NAMALWA (cell line): ENCODE data around the gene CCDC38.
A peak's percentile ranks its signal among the peaks of the same experiment; 100 is the strongest.
"Not testable (repeated sequence)": the region's sequence is repeated elsewhere in the genome, so short reads cannot be mapped to it uniquely, and the experiment has no call there.

Experiments
- DNase-seq: peaks from one replicate; pipeline ENCODE4 v3.0.0-alpha.2; 2015; ENCODE audit warnings: low spot score

Gene CCDC38

DNA sequence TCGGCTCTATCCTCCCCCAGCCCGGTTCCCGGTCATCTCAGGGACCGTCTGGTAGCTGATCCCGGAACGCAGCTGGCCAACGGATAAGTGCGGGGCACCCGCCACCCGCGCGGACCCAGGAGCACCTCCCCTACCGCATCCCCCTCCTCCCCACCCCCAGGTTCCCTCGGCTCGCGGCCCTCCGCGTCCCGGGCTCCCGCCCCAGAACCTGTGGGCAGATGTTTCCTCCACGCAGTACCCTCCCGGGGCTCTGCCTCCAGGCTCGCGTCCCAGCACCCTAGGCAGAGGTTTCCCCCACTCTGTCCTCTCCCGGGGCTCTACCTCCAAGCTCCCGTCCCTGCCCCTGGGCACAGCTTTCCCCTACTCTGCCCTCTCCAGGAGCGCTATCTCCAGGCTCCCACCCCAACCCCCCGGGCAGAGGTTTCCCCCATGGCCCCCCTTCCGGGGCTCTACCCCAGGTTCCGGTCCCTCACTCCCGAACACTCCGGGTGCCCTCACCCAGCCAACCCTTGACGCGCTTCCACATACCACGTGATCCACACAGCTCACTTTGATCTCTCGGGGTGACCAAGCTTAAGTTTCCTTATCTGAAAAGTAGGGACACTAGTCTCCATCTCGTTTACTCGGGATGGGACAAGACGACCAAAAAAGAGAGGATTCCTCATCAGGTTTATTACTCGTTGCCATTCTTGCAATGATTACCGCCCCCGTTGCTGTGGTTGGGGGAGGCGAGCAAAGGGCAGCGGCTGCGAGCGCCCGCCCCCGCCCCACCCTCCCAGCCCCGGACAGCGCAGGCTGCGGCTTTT is at the start of gene CCDC38:
TSS of gene CCDC38 (minus strand) at position 91 of the 806 bp plus-strand sequence. CDS start 6,105 bp downstream, outside the sequence.
- DNase-seq: peak; percentile 91

GRCh38 chr12:95990136-95990535 is 47.7 kb upstream of the CCDC38 start:
- no peak for DNase-seq

GRCh38 chr12:95989504-95990123 is 47.2 kb upstream of the CCDC38 start:
- no peak for DNase-seq

- no peak for DNase-seq
Observed at GRCh38 chr12:95988506-95989275, 46.3 kb upstream of the CCDC38 start.

DNA sequence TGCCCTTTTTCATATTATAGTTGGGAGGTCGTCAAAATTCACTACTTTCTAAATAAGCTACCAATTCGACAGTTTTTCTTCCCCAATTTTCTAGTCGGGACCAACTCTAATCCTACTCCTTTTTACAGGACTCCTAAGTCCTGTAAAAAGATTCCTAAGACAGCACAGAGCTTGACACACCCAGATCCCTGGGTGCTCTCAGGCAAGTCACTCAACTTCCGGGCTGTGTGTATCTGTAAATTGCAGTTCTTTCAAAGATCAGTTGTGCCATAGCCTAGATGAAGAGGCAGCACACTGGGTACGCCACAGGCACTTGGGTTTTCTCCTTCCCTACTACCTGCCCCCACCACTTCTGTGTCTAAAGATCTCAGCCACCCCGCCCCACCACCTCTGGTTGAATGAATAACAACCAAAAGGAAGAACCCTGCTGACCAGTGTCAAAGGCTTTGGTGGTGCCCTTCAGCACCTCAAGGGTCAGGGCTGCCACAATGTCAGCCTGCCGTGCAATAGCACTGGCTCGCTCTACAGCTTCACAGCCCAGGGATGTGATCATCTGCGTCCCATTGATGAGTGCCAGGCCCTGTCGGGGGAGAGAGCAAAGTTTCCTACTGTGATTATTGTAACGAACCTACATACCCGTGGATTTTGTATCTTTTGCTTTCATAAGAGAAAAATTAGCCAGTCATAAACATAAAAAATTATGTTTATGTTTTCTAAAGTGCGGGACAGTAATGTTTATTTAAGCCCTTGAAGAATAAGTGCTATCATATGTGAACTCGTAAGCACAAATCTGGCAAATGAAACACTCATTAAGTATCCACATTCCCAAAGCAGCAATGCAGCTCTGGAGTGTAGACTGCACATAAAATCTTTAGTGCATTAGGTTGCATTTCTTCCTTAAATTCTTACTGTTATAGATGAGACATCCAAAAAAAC is 44.5 kb upstream of the CCDC38 start:
- no peak for DNase-seq

DNA sequence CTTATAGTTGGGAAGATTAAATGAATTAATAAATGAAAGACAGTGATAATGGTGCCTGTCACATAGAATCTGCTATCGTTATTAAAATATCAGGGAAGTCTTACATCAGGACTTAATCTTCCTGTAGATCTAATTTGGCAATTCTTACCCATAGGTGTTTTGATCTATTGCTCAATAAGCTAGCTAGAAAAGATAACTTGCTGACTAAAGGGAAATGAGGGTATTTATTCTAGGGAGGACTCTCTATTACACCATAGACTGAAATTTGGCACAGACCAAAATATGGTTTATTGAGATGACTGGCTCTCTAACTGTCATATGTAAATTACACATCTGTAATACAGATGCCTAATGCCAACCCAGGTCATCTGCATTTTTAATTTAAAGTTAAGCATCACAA is 42.3 kb upstream of the CCDC38 start:
- DNase-seq: no peak

- DNase-seq: no peak
Observed at GRCh38 chr12:95982602-95983001, 40.2 kb upstream of the CCDC38 start.

GRCh38 chr12:95980437-95980836 is 38.0 kb upstream of the CCDC38 start:
- no peak for DNase-seq

DNA sequence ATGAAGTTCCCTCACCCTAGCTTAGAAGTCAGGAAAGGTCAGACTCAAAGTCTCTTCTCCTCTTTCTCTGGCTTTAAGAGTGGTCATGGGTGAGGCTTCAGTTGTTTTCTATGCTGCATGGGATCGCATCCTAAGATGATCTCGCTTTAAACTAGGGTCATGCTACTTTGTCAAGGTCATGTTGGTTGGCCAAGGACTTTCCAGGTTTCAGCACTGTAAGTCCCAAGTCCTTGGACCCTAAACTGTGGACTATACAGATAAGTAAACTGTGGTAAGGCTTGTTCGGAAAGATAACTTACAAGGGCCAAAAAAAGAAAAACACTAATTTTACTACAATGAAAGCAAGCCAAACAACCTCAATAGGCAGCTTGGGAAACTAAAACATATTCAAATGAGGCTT is 36.4 kb upstream of the CCDC38 start:
- no peak for DNase-seq

DNA sequence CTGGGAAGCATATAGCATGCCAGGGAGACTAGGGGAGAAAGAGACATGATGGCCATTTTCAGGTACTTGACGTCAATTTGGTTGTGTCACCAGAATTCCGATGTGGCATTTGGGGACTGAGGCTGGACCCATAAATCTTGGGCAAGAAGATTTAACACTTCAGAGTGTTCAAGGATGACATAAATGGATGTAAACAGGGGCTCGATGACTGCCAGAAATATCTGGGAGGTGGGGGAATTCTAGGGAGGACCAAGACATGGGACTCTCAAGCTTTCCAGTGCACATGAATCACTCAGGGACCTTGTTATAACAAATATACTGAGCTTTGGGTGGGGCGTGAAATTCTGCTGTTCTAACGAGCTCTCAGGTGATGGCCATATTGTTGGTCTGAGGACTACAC is 35.9 kb upstream of the CCDC38 start:
- no peak for DNase-seq

- DNase-seq: no peak
Observed at GRCh38 chr12:95977764-95978305, 35.4 kb upstream of the CCDC38 start.

GRCh38 chr12:95976416-95976832 is 34.0 kb upstream of the CCDC38 start:
- DNase-seq: no peak

DNA sequence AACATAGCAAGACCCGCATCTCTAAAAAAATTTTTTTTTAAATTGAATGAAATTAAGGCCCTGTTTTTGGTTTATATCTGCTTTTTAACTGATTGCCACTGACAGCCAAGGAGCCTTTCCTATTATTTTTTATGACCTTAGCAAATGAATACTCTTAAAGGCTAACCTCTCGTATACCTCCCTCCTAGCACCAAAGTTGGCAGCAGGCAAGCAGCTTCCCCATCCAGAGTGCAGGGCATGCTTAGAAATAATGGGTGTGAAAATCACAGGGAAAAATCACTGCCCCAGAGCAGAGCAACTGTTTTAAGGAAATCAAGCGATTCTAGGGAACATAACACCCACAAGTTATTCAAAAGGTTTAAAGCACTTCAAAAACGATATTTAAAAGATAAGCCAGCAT is 33.1 kb upstream of the CCDC38 start:
- DNase-seq: no peak

DNA sequence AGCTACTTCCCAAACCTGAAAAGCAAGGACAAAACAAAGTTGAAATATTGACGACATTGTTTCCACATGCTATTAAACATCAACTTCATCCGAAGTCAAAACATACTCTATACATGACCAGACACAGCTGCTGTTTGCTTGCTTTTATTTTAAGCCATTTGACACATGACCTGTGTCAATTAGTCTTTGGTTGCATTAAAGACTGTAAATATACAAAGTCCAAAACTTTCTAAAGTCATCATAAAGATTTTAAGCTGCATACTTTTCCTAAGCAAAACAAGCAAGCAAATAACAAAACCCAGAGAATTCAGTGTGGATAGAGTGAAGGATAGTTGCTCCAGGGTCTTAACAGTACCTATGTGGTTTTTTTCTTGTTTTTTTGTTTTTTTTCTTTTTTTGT is 31.9 kb upstream of the CCDC38 start:
- no peak for DNase-seq

- DNase-seq: no peak
Observed at GRCh38 chr12:95972832-95973456, 30.5 kb upstream of the CCDC38 start.

- no peak for DNase-seq
Observed at GRCh38 chr12:95970905-95971304, 28.5 kb upstream of the CCDC38 start.

GRCh38 chr12:95969116-95969515 is 26.7 kb upstream of the CCDC38 start:
- not testable (repeated sequence) for DNase-seq

GRCh38 chr12:95967301-95967700 is 24.9 kb upstream of the CCDC38 start:
- DNase-seq: no peak

DNA sequence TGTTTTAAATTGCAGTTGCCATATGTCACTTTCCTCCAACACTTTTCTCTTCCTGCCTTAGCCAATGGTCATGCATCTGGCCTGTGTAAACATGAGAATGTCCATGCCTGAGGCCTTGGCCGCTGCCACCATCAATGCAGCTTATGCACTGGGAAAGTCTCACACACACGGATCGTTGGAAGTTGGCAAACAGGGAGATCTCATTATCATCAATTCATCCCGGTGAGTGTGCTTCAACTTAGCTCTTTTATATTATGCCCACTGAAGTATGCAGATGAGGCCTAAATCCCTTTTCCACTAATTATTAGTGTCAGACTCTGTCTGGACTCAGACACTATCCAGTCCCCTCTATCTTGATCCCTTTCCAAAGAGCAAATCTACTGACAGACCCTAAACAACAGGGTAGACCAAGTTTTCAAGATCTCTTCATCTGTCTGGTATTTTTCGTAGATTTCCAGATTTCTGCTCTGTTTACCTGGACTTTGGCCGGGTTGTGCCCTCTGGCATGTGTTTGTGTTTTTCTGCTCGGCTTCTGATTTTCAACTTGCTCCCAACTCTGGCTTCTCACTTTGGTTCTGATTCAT is 24.0 kb upstream of the CCDC38 start:
- DNase-seq: no peak

- peak; percentile 48 for DNase-seq
Observed at GRCh38 chr12:95963096-95963495, 20.7 kb upstream of the CCDC38 start.

GRCh38 chr12:95962222-95962621 is 19.8 kb upstream of the CCDC38 start:
- no peak for DNase-seq
